Type B pancreatic cell (in vitro differentiated cells): ENCODE measurements around the gene TRPM6. TPM values are rescaled to one million over a fixed set of nuclear protein-coding genes. Genes with fewer than 3 reads are reported as not detected.

Experiments used
- DNase-seq: peaks from one replicate; pipeline ENCODE4 v3.0.0; 2021; ENCODE audit warnings: mixed read lengths; ENCODE audit not compliant: unreplicated experiment; ENCODE audit errors: extremely low spot score
- H3K27ac Mint-ChIP-seq: 2 replicates; pipeline ENCODE4 v1.8.0; 2021; ENCODE audit warnings: mild to moderate bottlenecking, mixed read lengths
- H3K27me3 Mint-ChIP-seq: 2 replicates; pipeline ENCODE4 v1.8.0; 2021; ENCODE audit warnings: mixed read lengths
- H3K36me3 Mint-ChIP-seq: 2 replicates; pipeline ENCODE4 v1.8.0; 2021; ENCODE audit warnings: mixed read lengths
- H3K4me1 Mint-ChIP-seq: one replicate; pipeline ENCODE4 v1.8.0; 2021; ENCODE audit warnings: mixed read lengths; ENCODE audit not compliant: unreplicated experiment
- H3K4me3 Mint-ChIP-seq: 2 replicates; pipeline ENCODE4 v1.8.0; 2021; ENCODE audit warnings: mild to moderate bottlenecking, mixed read lengths
- H3K9me3 Mint-ChIP-seq: 2 replicates; pipeline ENCODE4 v1.8.0; 2021; ENCODE audit warnings: mixed read lengths
- CTCF ChIP-seq: fragments of 200-600 bp; sonication (generic); conservative IDR thresholded peaks from 2 replicates; pipeline ENCODE4 v1.5.0; 2021; ENCODE audit warnings: antibody characterized with exemption, mild to moderate bottlenecking
- total RNA-seq: library from RNA; stranded (reverse); gene quantifications from 2 replicates; pipeline ENCODE4 v1.2.1, GENCODE V29; 2021; ENCODE audit warnings: low replicate concordance

Gene TRPM6
- total RNA-seq, 1 donor from 2014 or later: 1.4 TPM

- TF ChIP-seq CTCF: no peak
- Mint-ChIP-seq H3K36me3 (no peaks in the 10 kb centered on the region), H3K9me3 (no peaks in the 10 kb centered on the region), H3K27me3 (peaks cover 34% of the 10 kb centered on the region), H3K27ac (no peak overlapping the region), H3K4me1 (no peaks in the 10 kb centered on the region), H3K4me3 (no peak overlapping the region)
- no peak for DNase-seq
Observed at GRCh38 chr9:74674077-74674476, 213.6 kb downstream of the TRPM6 start.

Other genes with a start within 250 kb of the TRPM6 start
- 6.2 and 10.4 TPM in 2 replicates for gene C9orf40, start 65.0 kb upstream of the TRPM6 start, total RNA-seq
- 21.3 and 22.7 TPM in 2 replicates for gene CARNMT1, start 140.4 kb upstream of the TRPM6 start, total RNA-seq
- gene NMRK1, start 200.2 kb upstream of the TRPM6 start, total RNA-seq: 7.5 and 8.2 TPM in 2 replicates
- gene OSTF1, start 200.6 kb upstream of the TRPM6 start, total RNA-seq: 18.3 and 31.9 TPM in 2 replicates